Stimulated activated naive CD8-positive, alpha-beta T cell treated with anti-CD3 and anti-CD28 coated beads, Interleukin-15, amount 100 ng/mL, for 72 hours (primary cell): Measurements from ENCODE around the gene AZGP1.
A peak's percentile ranks its signal among the peaks of the same experiment; 100 is the strongest.
"Not testable (repeated sequence)": the region's sequence is repeated elsewhere in the genome, so short reads cannot be mapped to it uniquely, and the experiment has no call there.

Experiments
- ATAC-seq: fragments of 150-1000 bp; cut with Tn5 transposase; 2 replicates; pipeline ENCODE4 v1.10.0; 2021; ENCODE audit warnings: mild to moderate bottlenecking, moderate library complexity
- DNase-seq, 2 donors: peaks; one replicate each; pipeline ENCODE4 v3.0.0; 2021 to 2022
- H3K27ac Mint-ChIP-seq, 2 donors: one replicate each; pipeline ENCODE4 v1.8.0; 2022; ENCODE audit warnings: mild to moderate bottlenecking in 2 of 2, mixed read lengths in 2 of 2, moderate library complexity in 2 of 2
- H3K27me3 Mint-ChIP-seq: one replicate; pipeline ENCODE4 v1.8.0; 2022; ENCODE audit warnings: mixed read lengths
- H3K4me1 Mint-ChIP-seq: one replicate; pipeline ENCODE4 v1.8.0; 2022; ENCODE audit warnings: mild to moderate bottlenecking, mixed read lengths
- H3K4me3 Mint-ChIP-seq, 2 donors: one replicate each; pipeline ENCODE4 v1.8.0; 2022; ENCODE audit warnings: mild to moderate bottlenecking in 2 of 2, mixed read lengths in 2 of 2, moderate library complexity in 1 of 2
- H3K9me3 Mint-ChIP-seq, 2 donors: one replicate each; pipeline ENCODE4 v1.8.0; 2022; ENCODE audit warnings: mixed read lengths in 2 of 2

AZGP1 gene

GRCh38 chr7:100009952-100010351 lies 34.1 kb upstream of the AZGP1 start:
- not testable (repeated sequence) for H3K27ac Mint-ChIP-seq, DNase-seq, H3K4me3 Mint-ChIP-seq, H3K9me3 Mint-ChIP-seq, ATAC-seq, H3K27me3 Mint-ChIP-seq
- peaks cover 13% of the 10 kb centered on the region for H3K4me1 Mint-ChIP-seq

GRCh38 chr7:100008525-100008924 lies 32.7 kb upstream of the AZGP1 start:
- Mint-ChIP-seq H3K4me3 (no peak overlapping the region), H3K4me1 (peaks cover 8% of the 10 kb centered on the region), H3K27me3 (no peaks in the 10 kb centered on the region), H3K27ac (no peak overlapping the region), H3K9me3 (no peaks in the 10 kb centered on the region)
- DNase-seq (no peak), ATAC-seq (no peak)

- H3K27me3 Mint-ChIP-seq = no peaks in the 10 kb centered on the region
- no peak overlapping the region for H3K4me3 Mint-ChIP-seq
- no peaks in the 10 kb centered on the region for H3K9me3 Mint-ChIP-seq
- no peak for ATAC-seq
- DNase-seq = no peak
- peaks cover 2% of the 10 kb centered on the region for H3K4me1 Mint-ChIP-seq
- H3K27ac Mint-ChIP-seq = no peak overlapping the region
Observed at GRCh38 chr7:100007887-100008286, 32.1 kb upstream of the AZGP1 start.

- Mint-ChIP-seq H3K4me3 (no peak overlapping the region), H3K27me3 (no peaks in the 10 kb centered on the region), H3K4me1 (no peaks in the 10 kb centered on the region), H3K9me3 (no peaks in the 10 kb centered on the region), H3K27ac (peak overlapping the region in 1 of 2 donors; percentile 38)
- ATAC-seq = no peak
- DNase-seq = no peak
Observed at GRCh38 chr7:100003711-100004661, 28.2 kb upstream of the AZGP1 start.

- ATAC-seq = no peak
- H3K9me3 Mint-ChIP-seq = peaks cover 0 to 6% of the 10 kb centered on the region in 2 donors
- H3K4me3 Mint-ChIP-seq = no peak overlapping the region
- peaks cover 19% of the 10 kb centered on the region for H3K4me1 Mint-ChIP-seq
- no peaks in the 10 kb centered on the region for H3K27me3 Mint-ChIP-seq
- no peak for DNase-seq
- H3K27ac Mint-ChIP-seq = no peak overlapping the region
Observed at GRCh38 chr7:100000239-100000638, 24.4 kb upstream of the AZGP1 start.

GRCh38 chr7:99997545-99998137 lies 21.8 kb upstream of the AZGP1 start:
- ATAC-seq = peak; percentile 99
- Mint-ChIP-seq H3K4me3 (peak overlapping the region; percentile 85 to 90), H3K27ac (peak overlapping the region; percentile 97), H3K4me1 (peaks cover 19% of the 10 kb centered on the region), H3K27me3 (peaks cover 3% of the 10 kb centered on the region), H3K9me3 (peaks cover 0 to 6% of the 10 kb centered on the region in 2 donors)
- peak; percentile 80 to 87 for DNase-seq

- peaks cover 0 to 6% of the 10 kb centered on the region in 2 donors for H3K9me3 Mint-ChIP-seq
- H3K27me3 Mint-ChIP-seq = peaks cover 7% of the 10 kb centered on the region
- no peak for ATAC-seq
- H3K27ac Mint-ChIP-seq = peak overlapping the region; percentile 97
- DNase-seq = no peak
- peaks cover 19% of the 10 kb centered on the region for H3K4me1 Mint-ChIP-seq
- H3K4me3 Mint-ChIP-seq = peak overlapping the region; percentile 85 to 90
Observed at GRCh38 chr7:99996755-99997544, 21.1 kb upstream of the AZGP1 start.

- H3K27me3 Mint-ChIP-seq = peaks cover 7% of the 10 kb centered on the region
- no peak for ATAC-seq
- no peak overlapping the region for H3K4me3 Mint-ChIP-seq
- peaks cover 0 to 6% of the 10 kb centered on the region in 2 donors for H3K9me3 Mint-ChIP-seq
- no peak overlapping the region for H3K27ac Mint-ChIP-seq
- no peak for DNase-seq
- H3K4me1 Mint-ChIP-seq = peaks cover 22% of the 10 kb centered on the region
Observed at GRCh38 chr7:99994819-99995218, 19.0 kb upstream of the AZGP1 start.

- no peak for ATAC-seq
- peak overlapping the region in 1 of 2 donors; percentile 59 for H3K27ac Mint-ChIP-seq
Observed at GRCh38 chr7:99992330-99993038, 16.7 kb upstream of the AZGP1 start.

GRCh38 chr7:99991543-99991942 lies 15.7 kb upstream of the AZGP1 start:
- H3K9me3 Mint-ChIP-seq, DNase-seq, H3K4me1 Mint-ChIP-seq, H3K27ac Mint-ChIP-seq, H3K27me3 Mint-ChIP-seq, ATAC-seq, H3K4me3 Mint-ChIP-seq: not testable (repeated sequence)

More at GRCh38 chr7:99992330-99993038, 16.7 kb upstream of the AZGP1 start:
- Mint-ChIP-seq H3K4me1 (peaks cover 13% of the 10 kb centered on the region), H3K27me3 (peaks cover 7% of the 10 kb centered on the region), H3K9me3 (peaks cover 0 to 5% of the 10 kb centered on the region in 2 donors), H3K4me3 (no peak overlapping the region)
- no peak for DNase-seq

GRCh38 chr7:99990460-99990852 lies 14.6 kb upstream of the AZGP1 start:
- H3K4me1 Mint-ChIP-seq = peaks cover 4% of the 10 kb centered on the region
- DNase-seq (no peak), ATAC-seq (no peak)
- peaks cover 7% of the 10 kb centered on the region for H3K27me3 Mint-ChIP-seq
- no peak overlapping the region for H3K4me3 Mint-ChIP-seq
- H3K27ac Mint-ChIP-seq = no peak overlapping the region
- H3K9me3 Mint-ChIP-seq = no peaks in the 10 kb centered on the region

GRCh38 chr7:99987846-99988245 lies 12.0 kb upstream of the AZGP1 start:
- DNase-seq (no peak), ATAC-seq (no peak)
- H3K27me3 Mint-ChIP-seq = peaks cover 5% of the 10 kb centered on the region
- H3K27ac Mint-ChIP-seq = no peak overlapping the region
- H3K9me3 Mint-ChIP-seq = peaks cover 0 to under 1% of the 10 kb centered on the region in 2 donors
- H3K4me1 Mint-ChIP-seq = peaks cover 4% of the 10 kb centered on the region
- no peak overlapping the region for H3K4me3 Mint-ChIP-seq

- not testable (repeated sequence) for H3K4me3 Mint-ChIP-seq, H3K27ac Mint-ChIP-seq, H3K27me3 Mint-ChIP-seq, DNase-seq, H3K9me3 Mint-ChIP-seq, ATAC-seq, H3K4me1 Mint-ChIP-seq
Observed at GRCh38 chr7:99987306-99987705, 11.5 kb upstream of the AZGP1 start.

GRCh38 chr7:99984593-99984992 lies 8.8 kb upstream of the AZGP1 start:
- H3K27ac Mint-ChIP-seq = no peak overlapping the region
- H3K4me1 Mint-ChIP-seq = peaks cover 11% of the 10 kb centered on the region
- no peak overlapping the region for H3K4me3 Mint-ChIP-seq
- ATAC-seq (no peak), DNase-seq (no peak)
- H3K27me3 Mint-ChIP-seq = no peaks in the 10 kb centered on the region
- H3K9me3 Mint-ChIP-seq = peaks cover 0 to 7% of the 10 kb centered on the region in 2 donors

- H3K27ac Mint-ChIP-seq, H3K4me3 Mint-ChIP-seq, DNase-seq, ATAC-seq, H3K9me3 Mint-ChIP-seq, H3K27me3 Mint-ChIP-seq: not testable (repeated sequence)
- H3K4me1 Mint-ChIP-seq = peaks cover 12% of the 10 kb centered on the region
Observed at GRCh38 chr7:99981066-99981465, 5.2 kb upstream of the AZGP1 start.
